ENCODE data around the gene NOL6.

Gene NOL6

DNA sequence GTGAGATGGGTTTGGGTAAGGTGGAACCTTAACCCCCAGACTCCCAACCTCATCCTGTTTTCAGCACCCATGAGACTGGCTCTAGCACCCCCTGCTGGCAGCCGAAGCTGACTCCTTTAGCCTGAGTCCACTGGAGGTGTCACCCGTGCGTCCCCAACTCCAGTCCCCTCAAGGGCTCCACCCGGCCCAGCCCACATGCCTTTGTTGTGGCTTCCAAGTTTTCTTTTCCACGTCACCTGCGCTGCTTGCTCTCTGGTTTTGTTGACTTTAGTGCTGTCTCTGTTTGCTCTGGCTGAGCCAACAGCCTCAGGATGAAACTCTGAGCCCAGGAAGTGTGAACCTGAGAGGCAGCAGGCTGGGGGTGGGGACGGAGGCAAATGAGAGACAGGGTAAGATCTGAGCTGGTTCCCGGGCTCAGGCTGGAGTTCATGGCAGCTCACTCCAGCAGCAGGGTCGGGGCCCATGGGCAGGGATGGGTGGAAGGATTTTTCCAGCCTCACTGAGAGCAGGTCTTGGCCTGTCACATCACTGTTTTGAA is 58.2 kb downstream of the NOL6 start:
- Histone ChIP-seq H2AFZ (ENCODE audit: low read depth, low read length, severe bottlenecking) (no peak overlapping the region), H3K27me3 (ENCODE audit: low read length) (no peaks in the 10 kb centered on the region), H3K36me3 (ENCODE audit: low read length) (no peaks in the 10 kb centered on the region), H3K9ac (ENCODE audit: low read length) (no peak overlapping the region), H3K4me3 (ENCODE audit: insufficient read depth, low read length, poor library complexity, severe bottlenecking) (no peak overlapping the region), H3K27ac (ENCODE audit: low read depth, low read length) (no peak overlapping the region), H3K9me2 (replicated peaks; ENCODE audit: insufficient read depth, low read length) (no peaks in the 10 kb centered on the region), H4K20me1 (ENCODE audit: low read depth, low read length) (no peaks in the 10 kb centered on the region), H3K4me2 (ENCODE audit: low read depth, low read length, poor library complexity, severe bottlenecking) (no peak overlapping the region), H3F3A (ENCODE audit: insufficient read depth) (no peaks in the 10 kb centered on the region), H3K9me3 (ENCODE audit: insufficient read depth, low read length) (no peaks in the 10 kb centered on the region), H3K79me2 (ENCODE audit: insufficient read depth, low read length) (no peaks in the 10 kb centered on the region)
- TF ChIP-seq EZH2phosphoT487 (conservative IDR thresholded peaks at IDR 0.05; ENCODE audit: low read length) = no peak
- TF ChIP-seq, protein P1, sequence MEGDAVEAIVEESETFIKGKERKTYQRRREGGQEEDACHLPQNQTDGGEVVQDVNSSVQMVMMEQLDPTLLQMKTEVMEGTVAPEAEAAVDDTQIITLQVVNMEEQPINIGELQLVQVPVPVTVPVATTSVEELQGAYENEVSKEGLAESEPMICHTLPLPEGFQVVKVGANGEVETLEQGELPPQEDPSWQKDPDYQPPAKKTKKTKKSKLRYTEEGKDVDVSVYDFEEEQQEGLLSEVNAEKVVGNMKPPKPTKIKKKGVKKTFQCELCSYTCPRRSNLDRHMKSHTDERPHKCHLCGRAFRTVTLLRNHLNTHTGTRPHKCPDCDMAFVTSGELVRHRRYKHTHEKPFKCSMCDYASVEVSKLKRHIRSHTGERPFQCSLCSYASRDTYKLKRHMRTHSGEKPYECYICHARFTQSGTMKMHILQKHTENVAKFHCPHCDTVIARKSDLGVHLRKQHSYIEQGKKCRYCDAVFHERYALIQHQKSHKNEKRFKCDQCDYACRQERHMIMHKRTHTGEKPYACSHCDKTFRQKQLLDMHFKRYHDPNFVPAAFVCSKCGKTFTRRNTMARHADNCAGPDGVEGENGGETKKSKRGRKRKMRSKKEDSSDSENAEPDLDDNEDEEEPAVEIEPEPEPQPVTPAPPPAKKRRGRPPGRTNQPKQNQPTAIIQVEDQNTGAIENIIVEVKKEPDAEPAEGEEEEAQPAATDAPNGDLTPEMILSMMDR (IDR thresholded peaks at IDR 0.05; ENCODE audit: insufficient read depth, low read length, poor library complexity, severe bottlenecking) = peak; percentile 96

DNA sequence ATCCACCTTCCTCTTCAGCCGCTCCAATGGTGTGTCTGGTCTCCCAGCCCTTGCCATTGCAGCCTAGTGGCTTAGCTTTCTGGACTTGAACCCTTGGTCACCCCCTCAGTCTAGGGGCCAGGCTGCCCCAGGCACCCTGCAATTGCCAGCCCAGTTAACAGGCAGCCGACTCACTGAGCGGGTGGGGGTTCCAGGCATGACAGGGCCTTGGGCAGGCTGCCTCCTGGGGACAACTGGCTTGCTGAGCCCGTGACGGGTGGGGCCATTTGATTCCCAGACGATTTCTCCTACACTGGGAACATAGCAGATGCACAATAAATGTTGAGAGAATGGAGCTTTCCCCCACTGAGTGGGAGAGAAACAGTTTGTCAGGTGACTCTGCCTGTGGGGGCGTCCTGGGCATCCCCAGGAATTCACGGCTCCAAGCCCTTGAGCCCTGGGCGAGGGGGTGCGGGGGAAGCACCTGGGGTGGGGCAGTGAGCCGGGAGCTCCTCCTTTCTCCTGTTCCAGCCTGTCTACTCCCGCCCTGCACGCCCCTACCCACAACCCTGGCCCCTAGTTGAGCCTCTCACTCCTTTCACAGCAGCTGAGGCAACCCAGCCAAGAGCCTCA is 58.7 kb downstream of the NOL6 start:
- H3K9ac ChIP-seq (ENCODE audit: low read length) = no peak overlapping the region
- H3K27ac ChIP-seq (ENCODE audit: low read depth, low read length) = no peak overlapping the region
- no peaks in the 10 kb centered on the region for H3K79me2 ChIP-seq (ENCODE audit: insufficient read depth, low read length)
- TF ChIP-seq, protein P1 (IDR thresholded peaks at IDR 0.05; ENCODE audit: insufficient read depth, low read length, poor library complexity, severe bottlenecking) = no peak
- no peak for TF ChIP-seq EZH2phosphoT487 (conservative IDR thresholded peaks at IDR 0.05; ENCODE audit: low read length)
- H2AFZ ChIP-seq (ENCODE audit: low read depth, low read length, severe bottlenecking) = no peak overlapping the region
- no peaks in the 10 kb centered on the region for H3K9me3 ChIP-seq (ENCODE audit: insufficient read depth, low read length)
- H3K9me2 ChIP-seq (replicated peaks; ENCODE audit: insufficient read depth, low read length) = no peaks in the 10 kb centered on the region
- H3K27me3 ChIP-seq (ENCODE audit: low read length) = no peaks in the 10 kb centered on the region
- H4K20me1 ChIP-seq (ENCODE audit: low read depth, low read length) = no peaks in the 10 kb centered on the region
- H3F3A ChIP-seq (ENCODE audit: insufficient read depth) = no peaks in the 10 kb centered on the region
- H3K36me3 ChIP-seq (ENCODE audit: low read length) = no peaks in the 10 kb centered on the region
- no peak overlapping the region for H3K4me2 ChIP-seq (ENCODE audit: low read depth, low read length, poor library complexity, severe bottlenecking)
- no peak overlapping the region for H3K4me3 ChIP-seq (ENCODE audit: insufficient read depth, low read length, poor library complexity, severe bottlenecking)

DNA sequence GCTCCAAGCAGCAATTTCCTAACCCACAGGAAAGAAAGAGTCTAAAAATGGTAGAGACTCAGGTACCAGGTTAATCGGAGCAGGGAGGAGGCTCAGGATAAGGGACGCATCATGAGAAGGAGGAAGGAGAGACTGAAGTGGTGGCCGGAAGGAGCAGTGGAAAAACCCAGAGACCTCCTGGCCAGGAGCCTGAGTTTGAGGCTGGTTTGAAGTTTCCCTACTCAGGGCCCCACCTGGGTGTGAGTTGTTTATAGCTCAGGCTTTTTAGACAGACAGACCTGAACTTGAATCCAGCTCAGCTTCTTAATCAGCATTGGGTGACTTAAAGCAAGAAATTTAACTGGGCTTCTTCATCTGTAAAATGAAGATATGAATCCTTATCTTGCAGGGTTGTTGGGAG is 59.5 kb downstream of the NOL6 start:
- H3K9me2 ChIP-seq (replicated peaks; ENCODE audit: insufficient read depth, low read length) = no peaks in the 10 kb centered on the region
- H3K9ac ChIP-seq (ENCODE audit: low read length) = no peak overlapping the region
- no peaks in the 10 kb centered on the region for H3F3A ChIP-seq (ENCODE audit: insufficient read depth)
- H3K4me2 ChIP-seq (ENCODE audit: low read depth, low read length, poor library complexity, severe bottlenecking) = no peak overlapping the region
- TF ChIP-seq EZH2phosphoT487 (conservative IDR thresholded peaks at IDR 0.05; ENCODE audit: low read length) = no peak
- TF ChIP-seq, protein P1 (IDR thresholded peaks at IDR 0.05; ENCODE audit: insufficient read depth, low read length, poor library complexity, severe bottlenecking) = no peak
- H2AFZ ChIP-seq (ENCODE audit: low read depth, low read length, severe bottlenecking) = no peak overlapping the region
- no peaks in the 10 kb centered on the region for H4K20me1 ChIP-seq (ENCODE audit: low read depth, low read length)
- no peaks in the 10 kb centered on the region for H3K9me3 ChIP-seq (ENCODE audit: insufficient read depth, low read length)
- no peak overlapping the region for H3K27ac ChIP-seq (ENCODE audit: low read depth, low read length)
- no peak overlapping the region for H3K4me3 ChIP-seq (ENCODE audit: insufficient read depth, low read length, poor library complexity, severe bottlenecking)
- no peaks in the 10 kb centered on the region for H3K36me3 ChIP-seq (ENCODE audit: low read length)
- no peaks in the 10 kb centered on the region for H3K79me2 ChIP-seq (ENCODE audit: insufficient read depth, low read length)
- no peaks in the 10 kb centered on the region for H3K27me3 ChIP-seq (ENCODE audit: low read length)

Data from SU-DHL-6 (cell line).